NCI-H1694 (cell line): ENCODE data around the gene NR3C1.

Source experiments
- DNase-seq: peaks from one replicate; lab custom pipeline; 2025; lab: John Stamatoyannopoulos, UW

NR3C1 gene

DNA sequence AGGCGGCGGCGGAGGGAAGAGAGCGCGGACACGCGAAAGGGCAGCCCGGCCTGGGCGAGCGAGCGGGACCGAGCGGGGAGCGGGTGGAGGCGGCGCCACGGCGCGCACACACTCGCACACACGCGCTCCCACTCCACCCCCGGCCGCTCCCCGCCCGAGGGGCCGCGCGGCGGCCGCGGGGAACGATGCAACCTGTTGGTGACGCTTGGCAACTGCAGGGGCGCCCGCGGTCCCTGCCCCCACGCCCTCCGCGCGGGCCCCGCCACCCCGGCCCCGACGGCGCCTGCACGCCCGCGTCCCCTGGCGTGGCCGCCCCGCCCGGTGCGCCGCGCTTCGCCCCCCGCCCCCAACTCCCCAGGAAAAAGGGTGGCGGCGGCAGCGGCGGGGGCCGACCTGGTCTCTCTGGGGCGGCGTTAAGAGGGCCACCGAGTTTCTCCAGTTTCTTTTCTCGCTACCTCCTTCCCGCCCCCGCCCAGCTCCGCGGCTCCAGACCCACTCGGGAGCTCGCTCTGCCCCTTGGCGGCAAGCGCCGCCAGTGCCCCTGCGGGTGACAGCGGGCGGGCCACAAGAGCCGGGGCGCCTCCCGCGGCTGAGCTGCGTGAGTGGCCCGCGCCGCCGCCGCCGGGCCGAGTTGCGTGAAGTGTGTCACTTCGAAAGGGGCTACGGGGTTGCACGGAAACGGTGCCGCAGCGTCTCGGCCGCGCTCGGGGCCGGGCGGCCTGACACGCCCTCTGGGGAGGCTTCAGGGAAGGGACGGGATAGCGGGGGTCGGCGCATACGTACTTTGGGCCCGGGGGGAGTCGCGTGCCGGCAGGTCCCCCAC lies at the start of gene NR3C1:
TSS of gene NR3C1 (minus strand) at position 94 of the 823 bp plus-strand sequence. CDS start 2,847 bp downstream, outside the sequence.
- no peak for DNase-seq

DNA sequence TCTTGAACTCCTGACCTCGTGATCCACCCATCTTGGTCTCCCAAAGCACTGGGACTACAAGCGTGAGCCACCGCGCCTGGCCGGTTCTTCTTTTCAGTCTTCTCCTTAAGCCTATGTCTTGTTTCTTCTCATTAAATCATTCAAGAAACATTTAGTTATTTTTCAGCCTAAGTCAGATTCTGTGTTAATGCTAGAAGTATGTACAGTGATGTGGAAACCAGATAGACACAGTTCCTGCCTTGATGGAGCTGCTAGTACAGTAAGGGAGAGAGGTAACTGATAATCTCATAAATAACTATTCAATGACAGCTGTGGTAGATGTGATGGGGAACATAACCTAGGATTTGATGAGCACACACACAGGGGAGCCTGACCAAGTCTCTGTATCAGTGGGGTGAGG lies 46.3 kb upstream of the NR3C1 start:
- no peak for DNase-seq

DNA sequence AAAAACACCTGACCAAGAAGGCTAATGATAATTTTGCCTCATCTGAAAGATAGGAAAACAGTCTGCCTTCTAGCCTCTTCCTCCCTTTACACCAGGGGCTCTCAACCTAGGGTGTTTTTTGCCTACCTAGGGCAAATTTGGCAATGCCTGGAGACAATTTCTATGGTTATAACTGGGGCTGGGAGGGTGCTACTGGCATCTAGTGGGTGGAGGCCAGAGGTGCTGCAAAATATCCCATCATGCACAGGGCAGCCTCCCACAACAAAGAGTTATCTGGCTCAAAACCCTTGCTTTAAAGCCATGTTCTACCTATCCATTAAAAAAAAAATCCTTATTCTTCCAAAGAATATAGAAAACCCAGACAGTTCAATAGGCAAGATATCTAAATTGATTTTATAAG lies 45.0 kb upstream of the NR3C1 start:
- DNase-seq, result no peak

DNA sequence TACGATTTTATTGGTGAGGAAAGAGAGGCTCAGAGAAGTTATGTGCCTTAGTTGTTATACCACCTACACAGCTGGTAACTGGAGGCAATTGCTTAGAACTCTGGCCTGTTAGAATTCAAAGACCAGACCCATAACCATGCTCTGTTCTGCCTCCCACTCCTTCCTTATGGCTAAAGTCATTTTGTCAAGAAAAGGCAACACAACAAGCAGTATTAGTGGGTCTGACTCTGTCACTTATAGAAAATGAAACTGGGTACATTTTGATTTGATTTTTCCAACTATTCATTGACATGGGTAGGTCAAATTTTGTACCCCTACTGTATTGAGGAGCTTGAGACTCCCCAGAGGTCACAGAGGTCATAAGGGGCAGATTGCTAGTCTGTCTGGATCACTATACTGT lies 44.5 kb upstream of the NR3C1 start:
- no peak for DNase-seq

DNA sequence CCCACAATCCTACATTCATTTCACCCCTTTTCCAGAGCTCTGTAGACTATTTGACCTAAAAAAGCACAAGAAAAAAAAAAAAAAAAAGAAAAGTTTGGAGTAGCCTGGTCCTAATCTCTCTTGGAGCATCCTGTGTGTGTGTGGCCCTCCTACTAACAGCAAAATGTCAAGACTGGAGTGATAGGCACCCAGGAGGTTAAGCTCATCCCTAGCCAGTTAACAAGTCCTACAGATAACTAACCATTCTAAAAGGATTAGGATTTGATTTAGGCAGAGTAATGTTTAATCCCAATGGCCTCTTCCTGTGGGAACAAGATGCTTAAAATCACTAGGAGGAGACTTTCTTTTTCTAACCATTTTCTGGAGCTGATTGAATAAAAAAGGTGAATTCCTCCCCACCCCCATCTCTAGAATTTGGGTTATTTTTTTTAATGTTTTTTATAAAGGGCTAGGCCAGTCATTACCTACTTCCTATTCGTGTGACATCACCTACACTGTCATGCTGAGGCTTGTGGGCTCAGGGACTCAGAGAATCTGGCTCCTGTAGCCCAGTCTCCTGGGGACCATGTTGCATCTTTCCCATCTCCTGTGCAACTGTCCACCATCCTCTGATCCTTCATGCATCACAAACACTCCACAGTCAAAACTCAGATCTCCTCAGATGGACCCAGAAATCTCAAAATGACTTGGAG lies 43.2 kb upstream of the NR3C1 start:
- no peak for DNase-seq

DNA sequence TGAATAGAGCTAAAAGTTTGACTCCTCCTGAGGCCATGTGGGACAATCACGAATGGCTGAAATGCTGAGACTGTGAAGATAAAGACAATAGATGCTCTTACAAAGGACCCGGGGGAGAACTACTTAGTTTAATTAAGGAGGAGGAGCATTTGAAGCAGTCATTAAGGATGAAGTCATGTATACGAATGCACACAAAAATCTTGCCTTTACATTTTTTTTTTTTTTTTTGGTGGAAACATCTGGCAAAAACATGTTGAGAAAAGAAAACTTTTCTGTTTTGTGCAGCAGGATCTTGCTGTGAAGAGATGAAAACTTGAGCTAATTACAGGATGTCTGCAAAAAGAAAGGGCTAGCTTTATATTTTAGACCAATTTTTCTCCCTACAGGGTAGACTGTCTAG lies 42.3 kb upstream of the NR3C1 start:
- DNase-seq, result no peak

DNA sequence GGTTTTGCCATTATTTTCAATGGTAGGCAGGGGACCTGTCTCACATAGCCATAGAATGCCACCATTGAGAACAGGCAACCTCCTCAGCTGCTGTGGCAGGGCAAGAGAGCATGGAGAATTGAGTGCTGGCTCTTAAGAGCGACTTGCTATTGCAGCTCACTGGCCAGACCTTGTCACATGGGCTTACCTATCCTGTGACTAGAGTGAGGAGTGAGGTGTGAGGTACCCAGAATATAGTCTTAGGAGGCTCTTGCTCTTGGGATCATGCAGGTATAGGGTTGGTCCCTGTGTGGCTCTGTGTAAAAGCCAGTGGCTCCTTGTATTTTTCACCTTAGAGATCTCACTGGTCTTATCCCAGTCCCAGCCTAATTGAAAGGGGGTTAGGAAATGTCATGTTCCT lies 39.8 kb upstream of the NR3C1 start:
- no peak for DNase-seq

DNA sequence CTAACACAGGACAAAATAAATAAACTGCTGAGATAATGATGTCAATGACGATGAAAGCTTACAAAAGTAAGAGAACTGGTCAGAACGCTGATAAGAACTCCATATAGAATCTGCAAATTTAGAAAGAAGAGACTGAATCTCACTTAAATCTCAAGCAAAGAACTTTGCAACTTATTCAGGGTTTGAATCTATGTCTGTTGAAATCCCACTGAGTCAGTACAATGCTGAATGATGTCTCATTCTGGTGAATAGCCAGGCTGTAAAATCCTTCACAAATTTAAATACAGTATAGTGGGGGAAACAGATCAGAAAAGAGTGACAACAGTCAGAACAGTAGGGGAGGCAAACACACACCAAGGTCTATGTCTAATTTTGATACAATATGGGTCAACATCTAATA lies 38.9 kb upstream of the NR3C1 start:
- DNase-seq, result no peak

DNA sequence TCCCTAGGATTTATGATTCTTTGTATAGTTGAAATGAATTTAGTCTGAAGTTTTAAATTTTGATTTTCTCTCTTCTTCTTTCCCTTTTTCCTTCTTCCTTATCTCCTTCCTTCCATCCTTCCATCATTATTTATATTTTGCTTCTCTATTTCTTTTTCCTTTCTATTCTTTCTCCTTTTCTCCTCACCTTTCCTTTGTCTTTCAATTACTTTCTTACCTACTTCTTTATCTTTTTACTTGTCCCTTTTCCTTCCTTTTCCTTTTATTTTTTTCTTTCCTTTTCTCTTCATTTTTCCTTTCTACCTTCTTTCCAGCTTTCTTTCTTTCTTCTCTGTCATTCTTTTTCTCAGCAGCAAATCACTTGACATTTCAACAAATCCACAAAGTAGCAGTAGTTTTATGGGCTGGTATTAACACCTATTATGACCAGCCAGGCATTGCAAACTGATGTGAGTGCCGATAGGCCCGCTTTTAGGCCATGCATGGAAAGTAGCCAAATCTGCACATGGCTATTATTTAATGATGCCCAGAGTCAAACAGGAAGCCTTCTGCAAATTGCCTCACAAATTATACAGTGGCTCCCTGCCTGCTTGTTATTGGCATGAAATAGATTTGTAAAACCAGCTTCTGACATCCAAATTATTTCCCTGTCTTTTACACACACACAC lies 37.1 kb upstream of the NR3C1 start:
- DNase-seq, result no peak

DNA sequence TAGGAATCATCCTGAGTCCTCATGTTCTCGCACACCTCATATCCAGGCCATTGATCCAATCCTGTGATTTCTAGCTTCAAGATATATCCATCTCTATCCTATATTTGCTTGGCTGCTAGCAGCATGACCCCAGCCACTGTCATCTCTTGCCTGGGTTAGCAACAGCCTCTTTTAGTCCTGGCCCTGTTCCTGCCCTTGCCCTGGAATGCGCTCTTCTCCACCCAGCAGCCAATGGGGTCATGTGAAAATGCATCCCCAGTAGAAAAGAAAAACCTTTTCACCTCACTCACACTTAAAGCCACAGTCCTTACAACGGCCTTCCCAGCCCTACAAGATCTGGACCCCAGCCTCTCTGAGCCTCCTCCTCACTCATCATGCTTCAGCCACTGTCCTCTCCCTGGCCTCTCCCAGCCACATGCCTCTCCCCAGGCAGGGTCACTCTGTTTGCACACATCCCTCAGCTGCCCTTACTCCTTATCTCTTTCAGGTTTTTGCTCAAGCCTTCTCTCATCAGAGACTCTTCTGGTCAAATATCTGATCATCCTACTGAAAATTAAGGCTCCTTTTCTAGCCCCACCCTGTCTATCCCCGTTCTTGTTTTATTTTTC lies 34.3 kb upstream of the NR3C1 start:
- DNase-seq, result no peak

DNA sequence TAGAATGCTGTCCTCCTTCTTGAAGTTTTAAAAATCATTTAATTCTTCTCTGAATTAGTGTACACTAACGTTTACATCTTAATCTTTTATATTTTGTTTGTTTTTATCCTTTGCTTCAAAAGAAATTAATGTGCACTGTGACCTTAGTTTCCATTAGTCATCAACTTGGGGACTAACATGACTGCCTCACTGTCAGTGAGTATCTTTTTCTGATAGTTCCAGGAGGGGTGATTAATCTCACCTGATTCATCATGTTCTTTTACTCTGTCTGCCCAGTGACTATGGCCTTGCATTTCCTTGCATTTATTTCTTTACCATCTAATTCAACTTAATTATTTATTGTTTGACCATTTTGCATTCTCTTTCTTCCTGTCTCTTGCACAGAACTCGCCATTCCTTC lies 33.4 kb upstream of the NR3C1 start:
- DNase-seq, result no peak

DNA sequence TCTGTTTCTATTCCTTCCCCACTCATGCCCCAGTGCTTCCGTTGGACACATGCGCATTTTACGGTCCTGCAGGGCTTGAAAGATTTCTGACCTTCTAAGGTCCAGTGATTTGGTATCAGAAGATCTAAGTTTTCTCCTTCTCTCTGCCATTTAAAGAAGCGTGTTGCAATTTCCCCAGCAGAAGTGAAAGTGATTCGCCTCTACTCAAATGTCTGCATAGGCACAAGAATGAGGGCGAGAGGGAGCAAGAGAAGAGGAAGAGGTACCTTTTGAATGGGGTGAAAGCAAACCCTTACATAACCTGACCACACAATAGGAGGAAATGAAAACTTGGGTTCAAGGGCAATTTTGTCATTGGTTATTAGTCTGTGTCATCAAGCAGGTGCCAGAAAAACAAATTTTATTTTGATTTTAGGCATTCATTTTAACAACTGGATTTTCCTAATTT lies 31.7 kb upstream of the NR3C1 start:
- DNase-seq, result no peak

DNA sequence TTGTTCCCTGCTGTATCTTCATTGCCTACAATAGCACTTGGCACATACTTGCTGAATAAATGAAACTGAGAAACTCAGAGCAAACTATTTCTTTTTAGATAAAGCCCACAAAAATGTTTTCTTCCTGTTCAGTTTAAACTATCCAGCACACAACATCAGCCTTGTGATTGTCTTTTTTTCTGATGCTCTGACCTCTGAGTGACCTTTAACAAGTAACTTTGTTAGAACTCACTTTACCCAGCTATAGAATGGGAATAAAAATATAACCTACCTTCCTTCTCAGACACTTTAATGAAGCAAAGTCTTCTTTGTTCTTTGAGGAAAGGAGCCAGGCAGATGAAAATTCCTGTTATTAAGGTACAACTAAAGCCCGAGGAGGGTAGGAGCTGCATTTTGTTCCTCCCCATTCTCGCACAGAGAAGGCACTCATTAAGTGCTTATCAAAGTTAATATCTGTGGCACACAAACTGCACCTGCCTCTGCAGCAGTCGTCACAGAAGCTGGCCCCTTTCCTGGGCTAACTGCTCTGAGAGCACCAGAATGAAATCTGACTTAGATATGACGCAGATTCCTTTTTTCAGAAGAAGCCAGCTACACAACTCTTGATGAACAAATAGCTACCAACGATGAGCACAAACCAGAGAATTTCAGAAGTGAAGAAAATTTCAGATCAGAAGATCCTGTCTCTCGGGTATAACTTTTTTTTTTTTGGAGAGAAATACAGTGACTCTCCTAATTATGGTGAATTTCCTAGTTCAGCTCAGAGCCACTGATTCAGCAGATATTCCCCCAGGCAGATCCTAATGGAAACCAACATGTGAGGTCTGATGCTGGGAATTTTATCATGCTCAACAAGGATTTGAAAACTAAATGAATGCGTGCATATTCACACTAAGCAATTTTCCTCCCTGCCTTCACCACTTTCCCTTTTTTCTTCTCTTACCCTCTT lies 31.0 kb upstream of the NR3C1 start:
- DNase-seq, result no peak

DNA sequence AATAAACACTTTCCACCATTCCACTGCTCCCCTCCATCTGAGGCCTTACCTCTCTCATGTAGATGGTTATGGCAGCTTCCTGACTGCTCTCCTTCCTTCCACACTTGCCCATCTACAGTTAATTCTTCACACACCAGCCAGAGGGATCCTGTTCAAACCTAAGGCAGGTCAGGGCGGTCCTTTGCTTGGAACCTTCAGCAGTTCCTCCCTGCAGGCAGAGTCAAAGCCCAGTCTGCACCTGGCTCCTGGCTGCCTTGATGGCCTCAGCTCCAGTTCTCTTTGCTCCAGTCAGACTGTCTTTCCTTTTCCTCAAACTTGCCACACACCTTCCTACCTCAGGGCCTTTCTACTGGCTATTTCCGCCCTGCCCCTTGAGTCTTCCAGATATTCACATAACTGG lies 30.2 kb upstream of the NR3C1 start:
- no peak for DNase-seq

DNA sequence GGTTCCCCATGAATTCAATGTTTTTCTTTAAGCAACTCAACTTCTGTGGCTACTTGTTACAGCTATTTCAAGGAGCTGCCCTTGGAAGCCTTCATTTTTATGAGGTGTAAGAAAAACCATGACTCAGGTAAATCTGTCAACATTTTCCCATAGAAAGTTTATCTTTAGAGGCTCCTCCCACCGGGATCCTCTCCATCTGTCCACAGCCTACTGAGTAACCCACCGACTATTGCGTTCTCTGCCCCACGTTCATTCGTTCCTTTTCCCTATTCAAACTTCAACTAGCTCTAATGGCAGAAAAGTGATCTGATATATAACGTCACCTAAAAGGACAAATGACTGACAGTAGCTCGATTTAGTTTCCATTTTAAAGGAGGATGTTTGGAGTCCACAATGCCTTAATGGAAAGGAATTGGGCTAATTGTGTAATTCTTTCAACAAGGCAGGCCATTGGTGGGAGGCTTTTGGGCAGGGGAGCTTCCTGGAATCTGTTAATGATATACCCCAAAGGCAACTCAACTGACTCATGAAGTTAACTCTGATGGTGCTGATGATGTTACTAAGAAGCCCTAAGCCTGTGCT lies 29.3 kb upstream of the NR3C1 start:
- no peak for DNase-seq

DNA sequence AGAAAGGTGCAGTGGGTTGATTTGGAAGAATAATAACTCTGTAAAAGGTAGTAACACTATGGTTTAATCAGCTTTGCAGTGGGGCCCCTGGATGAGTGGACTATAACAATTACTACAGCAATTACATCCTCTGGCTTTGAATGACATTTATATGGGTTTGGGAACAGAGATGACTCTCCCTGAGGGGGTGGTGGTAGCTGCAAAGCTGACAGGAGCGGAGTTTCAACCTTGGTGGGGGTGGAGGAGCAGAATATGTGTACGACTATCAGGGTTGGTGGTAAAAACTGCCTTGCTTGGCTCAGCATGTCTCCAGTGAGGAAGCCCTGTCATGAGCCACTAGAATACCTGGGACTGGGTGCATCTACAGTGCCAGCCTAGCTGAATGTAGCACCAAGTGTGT lies 28.3 kb upstream of the NR3C1 start:
- DNase-seq, result no peak

DNA sequence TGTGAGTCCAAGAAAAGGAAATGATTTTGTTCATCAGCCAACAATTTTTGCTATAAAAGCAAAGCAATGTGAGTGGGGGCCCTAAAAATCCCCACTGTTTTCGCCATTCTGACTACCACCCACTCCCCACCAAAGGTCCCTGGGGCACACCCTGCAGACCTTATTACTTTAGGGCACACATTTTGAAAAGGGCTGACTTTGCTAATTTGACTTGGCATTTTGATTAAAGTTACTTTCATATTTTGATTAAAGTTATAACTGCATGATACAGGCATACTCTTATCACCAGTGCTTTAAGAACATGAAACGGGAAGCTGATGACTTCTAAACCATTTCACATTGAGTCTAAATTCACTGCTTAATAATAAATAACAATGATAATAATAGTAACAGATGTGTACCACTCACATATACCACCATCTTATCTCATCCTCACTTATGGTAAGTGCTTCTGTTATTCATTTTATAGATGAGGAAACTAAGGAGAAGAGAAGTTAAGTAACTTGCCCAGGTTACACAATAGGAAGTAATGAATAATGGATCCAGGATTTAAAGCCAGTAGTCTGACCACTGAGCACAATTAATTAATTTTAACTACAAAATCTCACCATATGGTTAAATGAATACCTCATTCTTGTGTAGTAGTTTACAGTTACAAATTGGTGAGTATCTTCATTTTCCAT lies 25.4 kb upstream of the NR3C1 start:
- DNase-seq, result no peak

DNA sequence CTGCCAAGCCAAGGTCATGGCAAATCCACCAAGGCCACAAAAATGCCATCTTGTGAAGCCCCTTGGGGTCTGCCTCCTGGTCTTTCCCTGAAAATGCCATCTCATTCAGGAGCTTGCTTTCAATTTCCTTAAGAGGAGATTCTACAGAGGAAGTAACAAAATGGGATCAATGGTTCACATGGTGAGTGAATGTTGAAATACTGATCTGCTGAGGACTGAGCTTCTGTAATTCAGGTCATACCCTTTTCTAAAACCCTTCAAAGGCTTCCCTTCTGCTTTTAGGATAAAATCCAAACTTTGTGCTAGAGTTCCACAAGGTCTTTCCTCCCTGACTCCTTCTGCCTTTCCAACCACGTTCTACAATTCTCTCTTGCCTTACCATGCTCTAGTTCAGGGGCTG lies 24.7 kb upstream of the NR3C1 start:
- no peak for DNase-seq

DNA sequence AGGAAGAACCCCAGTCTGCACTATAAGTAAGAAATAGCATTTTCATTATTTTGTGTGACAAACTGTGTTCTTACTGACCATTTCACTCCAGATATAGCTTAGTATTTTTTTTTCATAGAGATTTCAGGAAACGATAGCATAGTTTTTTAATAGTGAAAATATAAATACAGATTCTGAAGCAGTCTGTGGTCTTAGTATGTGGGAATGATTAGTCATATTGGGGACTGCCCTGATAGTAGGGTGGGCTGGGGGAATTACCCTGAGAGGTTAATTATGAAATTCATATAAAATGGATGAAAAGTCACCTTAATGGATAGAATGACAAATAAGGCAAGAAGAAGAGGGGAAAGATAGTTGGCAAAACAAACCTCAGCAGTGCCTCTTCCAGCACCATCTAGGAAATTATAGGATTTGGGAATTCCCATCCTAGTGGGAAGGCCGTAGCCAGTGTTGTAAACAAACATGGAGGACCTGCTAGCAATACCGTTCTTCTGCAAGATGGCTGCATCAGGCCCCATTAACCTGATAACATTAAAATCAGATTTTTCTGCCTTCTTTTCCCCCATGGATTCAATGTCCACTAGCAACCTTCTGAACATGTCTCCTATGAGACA lies 23.7 kb upstream of the NR3C1 start:
- DNase-seq, result no peak

DNA sequence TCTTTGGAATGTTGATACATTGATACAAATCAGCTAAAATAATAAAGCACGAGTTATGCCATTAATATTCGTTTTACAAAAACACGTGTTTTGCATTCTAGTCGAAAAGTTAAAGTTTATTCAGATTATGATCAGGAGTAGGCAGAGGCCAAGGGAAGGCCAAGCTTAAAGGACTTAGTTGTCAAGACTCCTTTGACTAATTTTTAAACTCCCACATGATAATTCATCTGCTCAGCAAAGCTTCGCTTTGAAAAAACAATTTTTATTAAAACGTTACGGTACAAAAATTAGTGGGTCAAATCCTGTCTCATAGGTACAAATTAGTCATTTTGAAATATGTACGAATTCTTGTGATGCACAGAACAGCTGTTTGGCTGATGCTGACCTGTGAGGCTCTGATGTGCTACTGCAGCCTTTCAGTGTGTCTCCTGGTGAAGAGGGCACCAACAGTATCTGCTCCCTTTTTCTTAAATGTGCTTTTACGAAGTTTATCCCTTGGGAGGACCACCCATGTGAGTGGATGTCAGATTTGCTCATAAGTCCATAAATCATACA lies 23.0 kb upstream of the NR3C1 start:
- no peak for DNase-seq
